Ishikawa (cell line): ENCODE measurements around the gene RFK.

Experiments
- FOXM1 ChIP-seq: IDR thresholded peaks from 2 replicates; pipeline ENCODE4 v1.6.1; 2012; ENCODE audit warnings: low read depth, borderline replicate concordance
- TAF1 ChIP-seq: IDR thresholded peaks from 2 replicates; pipeline ENCODE4 v1.6.1; 2012; ENCODE audit warnings: low read depth, mild to moderate bottlenecking
- TF ChIP-seq, protein P1 (sequence below): IDR thresholded peaks from 2 replicates; pipeline ENCODE4 v1.6.1; 2012

GRCh38 chr9:76365028-76365427 is 29.2 kb downstream of the RFK start:
- no peak for TF ChIP-seq TAF1
- TF ChIP-seq FOXM1 = peak; percentile 97
- TF ChIP-seq, protein P1, sequence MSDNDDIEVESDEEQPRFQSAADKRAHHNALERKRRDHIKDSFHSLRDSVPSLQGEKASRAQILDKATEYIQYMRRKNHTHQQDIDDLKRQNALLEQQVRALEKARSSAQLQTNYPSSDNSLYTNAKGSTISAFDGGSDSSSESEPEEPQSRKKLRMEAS = no peak; the same call in 1 of the 2 replicates
